Skin of body (tissue), 2 donors: ENCODE results near the gene LRRC8A. TPM values are rescaled to one million over a fixed set of nuclear protein-coding genes. Genes with fewer than 3 reads are reported as not detected.
"Not testable (repeated sequence)": the region's sequence is repeated elsewhere in the genome, so short reads cannot be mapped to it uniquely, and the experiment has no call there.

Experiments
- DNase-seq: peaks from one replicate; lab custom pipeline; 2025; lab: John Stamatoyannopoulos, UW
- total RNA-seq: library from RNA; depleted of rRNA; stranded (reverse); fragments of >200 nt; gene quantifications from one replicate; pipeline ENCODE4 v1.2.3, GENCODE V29; 2014

LRRC8A gene
- total RNA-seq, 1 donor from 2014 or later = 27.5 TPM

DNA sequence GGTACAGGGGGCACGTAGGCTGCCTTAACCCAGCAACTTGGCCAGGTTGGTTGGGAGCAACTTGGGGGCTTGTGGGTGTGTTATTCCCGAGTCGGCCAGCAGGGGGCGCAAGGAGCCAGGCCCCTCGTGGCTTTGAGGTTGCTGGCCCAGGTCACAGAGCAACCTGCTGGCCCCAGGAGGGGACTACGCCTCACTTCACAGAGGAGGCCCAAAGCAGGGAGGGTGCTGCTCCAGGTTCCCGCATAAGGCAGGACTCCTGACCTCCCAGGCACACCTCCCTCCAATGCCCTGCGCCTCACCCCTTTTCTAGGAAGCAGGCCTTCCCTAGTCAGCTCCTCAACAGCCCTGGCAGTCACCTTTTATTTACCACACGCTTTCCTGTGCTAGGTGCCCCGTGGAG lies 18.3 kb upstream of the LRRC8A start:
- DNase-seq = no peak

DNA sequence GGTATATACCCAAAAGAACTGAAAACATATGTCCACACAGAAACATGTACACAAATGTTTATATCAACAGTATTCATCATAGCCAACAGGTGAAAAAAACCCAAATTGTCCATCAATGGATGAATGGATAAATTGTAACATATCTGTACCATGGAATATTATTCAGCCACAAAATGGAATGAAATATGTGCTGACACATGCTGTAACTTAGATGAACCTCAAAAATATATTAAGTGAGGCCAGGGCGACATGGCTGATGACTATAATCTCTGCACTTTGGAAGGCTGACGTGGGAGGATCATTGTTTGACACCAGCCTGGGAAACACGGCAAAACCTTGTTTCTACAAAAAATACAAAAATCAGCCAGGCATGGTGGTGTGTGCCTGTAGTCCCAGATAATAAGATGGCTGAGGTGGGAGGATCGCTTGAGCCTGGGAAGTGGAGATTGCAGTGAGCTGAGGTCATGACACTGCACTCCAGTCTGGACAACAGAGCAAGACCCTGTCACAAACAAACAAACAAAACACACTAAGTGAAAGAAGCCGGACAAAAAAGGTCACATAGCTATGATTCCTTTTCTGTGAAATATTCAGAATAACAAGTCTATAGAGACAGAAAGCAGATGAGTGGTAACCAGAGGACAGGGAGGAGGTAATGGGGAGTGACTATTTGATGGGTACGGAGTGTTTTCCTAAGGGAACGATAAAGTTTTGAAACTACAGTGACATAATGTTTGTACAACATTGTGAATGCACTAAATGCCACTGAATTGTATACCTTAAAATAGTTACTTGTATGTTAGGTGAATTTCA lies 11.6 kb upstream of the LRRC8A start:
- no peak for DNase-seq

DNA sequence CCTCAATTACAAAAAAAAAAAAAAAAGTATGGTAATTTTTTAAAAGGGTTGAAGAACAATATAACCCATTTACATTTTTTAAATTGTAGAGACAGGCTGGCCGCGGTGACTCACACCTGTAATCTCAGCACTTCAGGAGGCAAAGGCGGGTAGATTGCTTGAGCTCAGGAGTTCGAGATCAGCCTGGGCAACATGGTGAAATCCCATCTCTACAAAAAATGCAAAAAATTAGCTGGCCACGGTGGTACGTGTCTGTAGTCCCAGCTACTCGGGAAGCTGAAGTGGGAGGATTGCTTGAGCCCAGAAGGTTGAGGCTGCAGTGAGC lies 11.0 kb upstream of the LRRC8A start:
- DNase-seq = not testable (repeated sequence)

DNA sequence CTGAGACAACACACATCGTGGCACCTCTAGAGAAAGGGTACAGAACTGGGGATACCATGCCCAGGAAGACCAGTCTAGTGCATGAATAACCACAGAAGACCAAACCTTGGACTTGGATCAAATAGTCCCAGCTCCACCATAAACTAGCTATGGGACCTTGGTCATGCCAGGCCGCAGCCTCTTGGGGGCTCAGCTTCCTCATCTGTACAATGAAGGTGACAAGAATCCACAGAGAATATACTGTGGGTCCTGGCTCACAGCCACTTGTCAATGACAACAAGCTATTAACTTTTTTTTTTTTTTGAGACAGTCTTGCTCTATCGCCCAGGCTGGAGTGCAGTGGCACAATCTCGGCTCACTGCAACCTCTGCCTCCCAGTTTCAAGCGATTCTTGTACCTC lies 4.1 kb upstream of the LRRC8A start:
- DNase-seq = no peak

DNA sequence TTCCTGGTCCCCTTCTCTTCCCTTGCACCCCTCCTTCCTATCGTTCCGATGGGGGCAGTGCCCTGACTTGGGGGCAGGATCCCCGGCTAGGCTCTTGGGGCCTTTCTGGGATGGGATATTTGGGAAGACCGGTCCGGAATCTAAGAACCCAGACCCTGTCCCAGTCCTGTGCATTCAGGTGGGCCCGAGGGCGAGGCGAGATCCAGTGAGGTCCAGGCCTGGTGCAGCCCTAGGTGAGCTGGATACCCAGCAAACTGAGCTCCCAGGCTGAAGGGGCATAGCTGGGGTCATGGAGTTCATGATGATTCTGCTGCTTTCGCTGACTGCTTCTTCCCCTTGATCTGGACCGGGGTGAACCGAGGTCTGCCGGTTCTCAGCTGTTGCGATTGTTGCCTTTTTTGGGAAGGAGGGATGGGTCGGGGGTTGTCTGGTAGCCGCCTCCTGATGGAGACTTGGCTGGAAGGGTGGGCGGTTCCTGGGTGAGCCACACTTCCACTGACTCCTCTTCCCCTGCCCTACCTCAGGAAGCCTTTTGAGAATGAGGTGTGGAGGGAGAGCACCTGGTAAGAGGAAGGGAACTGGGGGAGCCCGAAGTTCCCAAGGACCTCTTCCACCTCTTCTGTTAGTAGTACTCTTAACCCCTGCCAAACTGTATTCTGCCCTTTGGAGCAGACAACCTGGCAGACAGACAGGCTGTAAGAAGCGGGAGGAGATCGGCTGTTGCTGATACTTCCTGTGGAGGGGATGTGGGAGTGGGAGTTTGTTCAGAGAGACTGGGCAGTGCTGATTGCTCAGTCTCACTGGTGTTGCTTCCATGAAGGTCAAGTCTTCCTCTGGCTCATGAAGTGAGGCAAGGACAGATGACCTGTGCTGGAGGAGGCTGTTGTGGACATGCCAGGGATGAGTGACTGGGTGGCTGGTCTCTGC lies 1.0 kb downstream of the LRRC8A start:
- DNase-seq = no peak

DNA sequence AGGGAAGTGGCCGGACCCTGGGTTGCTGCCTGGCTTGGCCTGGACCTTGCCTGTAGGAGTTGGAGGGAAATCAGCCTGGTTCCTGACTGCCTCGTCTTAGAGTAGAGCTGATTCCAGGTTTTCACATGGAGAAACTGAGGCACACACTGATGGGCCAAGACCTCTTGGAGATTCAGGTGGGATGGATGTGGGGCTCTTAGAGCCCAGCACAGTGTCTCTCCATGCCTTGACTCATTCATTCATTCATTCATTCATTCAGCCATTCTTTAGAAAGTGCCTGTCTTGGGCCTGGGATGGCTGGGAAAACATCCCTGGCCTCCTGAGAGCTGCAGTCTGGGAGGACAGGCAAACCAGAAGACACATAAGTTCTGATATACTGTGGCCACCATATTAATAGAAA lies 2.2 kb downstream of the LRRC8A start:
- no peak for DNase-seq

DNA sequence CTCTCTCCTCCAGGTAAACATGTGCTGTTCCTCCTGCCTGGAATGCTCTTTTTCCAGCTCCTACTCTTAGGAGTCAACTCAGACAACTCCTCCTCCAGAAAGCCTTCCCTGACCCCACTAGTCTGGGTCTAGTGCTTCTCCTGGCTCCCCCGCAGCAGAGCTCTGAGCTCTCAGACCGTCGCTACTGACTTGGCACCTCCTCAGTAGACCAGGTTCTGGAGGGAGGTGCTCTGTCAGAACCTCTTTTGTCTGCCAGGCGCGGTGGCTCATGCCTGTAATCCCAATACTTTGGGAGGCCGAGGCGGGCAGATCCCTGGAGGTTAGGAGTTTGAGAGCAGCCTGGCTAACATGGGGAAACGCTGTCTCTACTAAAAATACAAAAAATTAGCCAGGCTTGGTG lies 3.4 kb downstream of the LRRC8A start:
- DNase-seq = no peak

DNA sequence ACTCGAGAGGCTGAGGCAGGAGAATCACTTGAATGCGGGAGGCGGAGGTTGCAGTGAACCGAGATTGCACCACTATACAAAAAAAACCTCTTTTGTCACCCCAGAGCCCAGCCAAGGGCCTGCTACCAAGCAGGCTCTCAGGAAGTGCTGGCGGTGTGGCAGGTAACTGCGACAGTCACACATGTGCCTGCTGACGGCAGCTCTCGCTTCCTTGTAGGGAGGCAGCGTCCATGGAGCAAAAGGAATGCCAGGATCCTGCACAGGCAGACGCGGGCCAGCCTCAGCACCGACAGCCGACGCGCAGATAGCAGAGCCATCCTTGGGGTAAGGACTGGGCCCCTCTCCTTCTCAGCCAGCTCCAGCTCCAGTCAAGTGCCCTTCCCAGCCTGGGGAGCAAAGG lies 3.9 kb downstream of the LRRC8A start:
- DNase-seq = no peak

DNA sequence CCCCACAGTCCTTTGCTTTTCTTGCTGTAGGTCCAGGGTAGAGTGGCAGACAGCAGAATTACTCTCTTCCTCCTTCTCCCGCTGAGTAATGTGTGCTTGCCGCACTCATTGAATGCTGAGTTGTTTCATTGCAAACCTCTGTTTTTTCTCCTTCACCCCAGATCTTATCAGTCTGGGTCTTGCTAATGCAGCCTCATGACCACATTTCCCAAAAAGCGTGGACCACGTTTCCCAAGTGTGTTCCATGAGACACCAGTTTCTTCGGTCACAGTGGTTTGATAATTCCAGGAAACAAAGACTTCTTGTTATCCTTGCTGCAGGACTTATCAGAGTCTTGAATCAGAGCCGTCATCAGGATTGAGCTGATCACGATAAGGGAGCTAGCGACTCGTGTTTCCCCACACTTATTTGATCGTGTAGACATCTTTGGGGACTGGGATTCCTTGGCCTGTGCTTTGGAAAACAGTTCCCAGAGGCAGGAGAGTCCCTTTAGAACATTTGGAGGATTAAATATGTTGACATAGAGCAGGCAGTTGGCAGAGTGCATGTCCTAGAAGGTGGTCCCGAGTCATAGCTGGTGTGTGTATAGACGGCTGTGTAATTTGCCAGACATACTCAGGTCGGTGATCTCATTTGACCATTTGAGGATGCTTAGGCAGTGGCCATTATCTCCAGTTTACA lies 4.4 kb downstream of the LRRC8A start:
- DNase-seq = no peak

DNA sequence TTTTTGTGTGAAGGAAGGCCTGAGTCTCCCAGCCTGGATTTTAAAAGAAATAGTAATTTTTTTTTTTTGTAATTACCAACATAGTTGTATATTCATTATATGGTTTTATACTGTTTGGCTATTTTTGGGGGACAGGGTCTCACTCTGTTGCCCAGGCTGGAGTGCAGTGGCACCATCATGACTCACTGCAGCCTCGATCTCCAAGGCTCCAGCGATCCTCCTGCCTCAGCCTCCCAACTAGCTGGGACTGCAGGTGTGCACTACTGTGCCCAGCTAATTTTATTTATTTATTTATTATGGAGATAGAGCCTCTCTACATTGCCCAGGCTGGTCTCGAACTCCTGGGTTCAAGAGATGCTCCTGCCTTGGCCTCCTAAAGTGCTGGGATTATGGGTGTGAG lies 5.1 kb downstream of the LRRC8A start:
- no peak for DNase-seq

DNA sequence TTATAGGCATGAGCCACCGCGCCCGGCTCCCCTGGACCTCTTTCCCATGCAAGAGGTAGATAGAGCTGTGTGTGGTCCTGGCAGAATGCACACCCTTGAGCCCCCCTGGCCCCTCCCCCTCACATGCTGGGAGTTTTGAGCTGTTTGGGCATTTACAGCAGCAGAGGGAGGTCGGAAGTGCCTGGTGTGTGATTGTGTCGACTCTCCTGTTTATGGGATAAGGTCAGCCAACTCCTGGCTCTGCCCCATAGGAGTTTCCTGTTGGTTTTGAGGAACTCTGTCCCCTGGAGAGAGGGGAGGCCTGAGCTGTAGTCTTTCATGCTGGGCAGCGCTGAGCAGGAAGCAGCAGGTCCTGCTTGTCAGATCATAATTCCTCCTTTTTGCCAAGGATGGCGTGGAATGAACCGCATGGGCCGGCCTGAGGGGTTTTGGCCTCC lies 6.0 kb downstream of the LRRC8A start:
- no peak for DNase-seq

DNA sequence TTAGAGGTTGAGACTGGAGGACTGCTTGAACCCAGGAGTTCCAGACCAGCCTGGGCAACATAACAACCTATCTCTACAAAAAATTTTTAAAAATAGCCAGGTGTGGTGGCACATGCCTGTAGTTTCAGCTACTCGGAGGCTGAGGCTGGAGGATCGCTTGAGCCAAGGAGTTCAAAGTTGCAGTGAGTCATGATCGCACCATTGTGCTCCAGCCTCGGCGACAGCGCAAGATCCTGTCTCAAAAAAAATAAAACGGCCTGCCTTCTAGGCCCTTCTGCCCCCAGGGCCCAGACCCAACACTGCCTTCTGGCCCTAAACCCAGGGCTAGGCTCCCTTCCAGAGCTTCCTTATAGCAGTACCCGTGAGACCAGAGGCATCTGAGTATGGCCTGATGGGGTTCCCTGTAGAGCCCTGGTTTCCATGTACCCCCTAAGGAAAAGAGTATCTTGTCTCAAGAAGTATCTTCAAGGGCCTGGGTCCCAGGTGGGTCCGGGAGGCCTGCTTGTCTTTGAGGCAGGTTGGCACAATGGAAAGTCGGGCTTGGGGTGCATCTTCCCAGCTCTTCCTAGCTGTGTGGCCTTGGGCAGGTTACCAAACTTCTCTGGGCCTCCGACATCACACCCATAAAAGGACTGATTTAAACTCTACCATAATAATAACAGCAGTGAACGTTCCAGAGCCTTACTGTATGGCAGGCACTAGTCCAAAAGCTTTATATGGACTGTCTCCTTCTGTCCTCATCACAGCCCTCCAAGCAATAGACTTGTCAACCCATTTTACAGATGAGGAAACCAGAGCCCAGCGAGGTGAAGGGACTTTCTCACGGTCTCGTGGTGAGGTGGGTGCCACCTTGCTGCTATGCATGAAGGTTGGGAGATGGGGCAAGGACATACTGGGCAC lies 9.6 kb downstream of the LRRC8A start:
- DNase-seq = no peak

DNA sequence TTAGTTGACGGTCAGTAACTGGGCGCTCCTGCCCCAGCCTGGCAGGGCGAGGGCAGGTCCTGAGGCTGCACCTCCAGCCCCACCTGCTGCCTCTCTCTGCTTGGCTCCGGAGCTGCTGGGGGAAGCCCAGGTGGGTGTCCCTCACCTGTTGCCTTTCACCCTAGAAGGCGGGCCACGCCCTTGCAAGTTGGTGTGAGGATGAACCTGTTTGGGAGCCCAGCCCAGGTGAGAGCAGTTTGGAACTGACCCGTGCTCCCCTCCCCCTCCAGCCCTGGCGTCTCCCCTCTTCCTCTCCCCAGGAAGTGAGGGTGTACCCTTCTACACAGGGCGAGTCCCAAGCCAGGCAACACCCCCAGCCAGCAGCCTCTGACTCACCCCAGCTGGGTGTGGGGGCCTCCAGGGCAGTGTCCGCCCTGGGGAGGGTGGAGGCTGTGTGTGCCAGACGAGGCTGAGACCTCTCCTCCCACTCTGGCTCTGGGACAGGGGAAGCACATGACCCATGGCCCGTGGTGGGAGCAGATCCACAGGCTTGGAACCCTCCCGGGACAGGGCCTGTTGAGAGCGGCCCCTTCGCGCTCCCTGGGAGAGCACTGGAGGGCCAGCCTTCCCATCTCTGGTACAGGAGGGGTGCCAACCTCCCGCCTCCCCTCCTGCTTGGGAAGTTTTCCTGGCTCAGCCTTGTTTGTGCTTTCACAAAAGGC lies 10.4 kb downstream of the LRRC8A start:
- DNase-seq = peak; percentile 35

DNA sequence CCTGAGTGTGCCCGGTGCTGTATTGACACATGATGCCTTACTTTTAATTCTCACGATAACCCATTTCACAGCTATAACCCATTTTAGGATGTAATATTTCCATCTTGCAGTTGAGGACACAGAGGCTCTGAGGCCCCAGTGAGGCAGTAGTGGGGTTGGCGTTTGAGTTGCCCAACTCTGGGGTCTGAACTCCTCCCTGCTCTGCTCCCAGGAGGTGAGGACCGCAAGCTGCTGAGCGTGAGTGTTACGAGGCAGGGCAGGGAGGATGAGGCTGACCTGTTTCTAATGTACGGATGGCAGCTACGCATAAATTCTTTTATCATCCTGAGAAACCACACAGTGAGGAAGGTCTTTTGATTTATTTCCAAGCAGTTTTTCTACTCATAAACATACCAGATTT lies 11.4 kb downstream of the LRRC8A start:
- DNase-seq = no peak

DNA sequence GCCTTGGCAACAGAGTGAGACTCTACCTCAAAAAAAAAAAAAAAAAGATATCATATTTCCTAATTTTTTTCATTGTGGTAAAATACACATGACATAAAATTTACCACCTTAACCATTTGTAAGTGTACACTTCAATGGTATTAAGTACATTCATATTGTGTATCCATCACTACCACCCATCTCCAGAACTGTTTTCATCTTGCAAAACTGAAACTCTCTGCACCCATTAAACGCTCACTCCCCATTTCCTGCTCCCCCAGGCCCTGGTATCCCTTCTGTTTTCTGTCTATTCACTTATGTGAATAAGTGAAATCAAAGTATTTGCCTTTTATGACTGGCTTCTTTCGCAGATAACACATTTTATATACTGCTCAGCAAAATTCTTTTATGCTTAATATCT lies 12.8 kb downstream of the LRRC8A start:
- no peak for DNase-seq

DNA sequence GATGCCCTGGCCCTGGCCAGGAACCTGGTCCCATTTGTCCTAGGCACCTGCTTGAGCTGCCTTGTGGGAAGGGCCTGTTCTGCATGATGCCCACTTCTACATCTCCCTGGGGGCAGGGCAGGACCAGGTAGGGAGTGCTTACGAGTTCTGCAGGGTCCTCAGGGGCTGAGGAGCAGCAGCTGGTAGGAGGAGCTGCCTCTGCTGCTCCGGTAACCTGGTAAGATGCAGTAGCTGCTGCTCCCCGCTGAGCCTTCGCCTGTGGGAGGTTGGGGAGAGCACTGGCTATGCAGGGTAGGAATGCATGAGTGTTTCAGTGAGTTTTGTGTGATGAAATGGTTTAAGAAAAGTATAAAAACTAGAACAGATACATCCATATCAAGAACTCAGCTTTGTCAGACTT lies 13.6 kb downstream of the LRRC8A start:
- no peak for DNase-seq

DNA sequence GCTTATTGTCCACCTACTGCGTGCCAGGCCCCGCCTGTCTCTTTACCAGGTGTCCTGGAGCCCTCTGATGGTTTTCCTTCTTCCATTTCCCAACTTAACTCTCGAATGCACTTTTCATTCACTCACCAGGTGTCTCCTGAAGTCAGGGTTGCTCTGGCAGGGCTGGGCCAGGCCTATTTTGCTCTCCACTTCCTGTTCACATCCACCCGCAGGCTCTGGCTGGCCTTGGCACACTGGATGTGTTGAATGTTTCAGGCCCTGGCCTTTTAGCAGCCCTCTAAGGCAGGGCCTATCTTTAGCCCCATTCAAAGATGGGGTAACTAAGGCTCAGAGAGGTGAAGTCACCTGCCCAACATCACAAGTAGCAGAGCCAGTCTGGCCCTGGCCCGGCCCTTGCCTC lies 16.4 kb downstream of the LRRC8A start:
- no peak for DNase-seq

DNA sequence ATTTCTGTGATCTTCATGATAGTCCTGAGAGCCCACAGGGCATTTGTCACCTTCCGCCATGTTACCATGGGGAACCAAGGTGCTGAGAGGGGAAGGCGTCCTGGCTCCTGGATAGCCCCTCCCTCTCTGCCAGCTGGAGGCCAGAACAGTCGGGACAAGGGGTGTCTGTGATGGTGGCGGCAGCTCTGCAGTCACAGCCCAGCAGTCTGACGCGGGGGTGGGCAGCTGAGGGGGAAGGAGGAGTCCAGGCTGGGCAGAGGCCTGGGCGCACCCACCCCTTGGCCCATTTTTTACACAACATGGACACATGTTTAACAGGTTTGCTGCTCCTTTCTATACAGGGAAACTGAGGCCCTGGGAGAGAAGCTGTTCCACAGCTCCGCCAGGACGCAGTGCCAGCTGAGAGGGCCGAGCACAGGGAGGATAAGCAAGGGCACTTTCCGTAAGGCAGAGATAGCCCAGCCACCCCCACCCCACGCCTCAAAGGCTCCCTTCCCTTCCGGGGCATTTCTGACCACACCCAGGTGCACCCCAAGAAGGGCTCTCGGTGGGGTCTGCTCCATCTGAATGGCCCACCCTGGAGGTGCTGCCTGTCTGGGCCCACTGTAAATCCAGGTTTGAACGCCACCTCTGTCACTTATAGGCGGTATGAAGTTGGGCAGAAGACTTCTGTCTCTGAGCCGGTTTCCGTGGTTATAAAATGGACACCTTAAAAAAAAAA lies 17.1 kb downstream of the LRRC8A start:
- DNase-seq = no peak

DNA sequence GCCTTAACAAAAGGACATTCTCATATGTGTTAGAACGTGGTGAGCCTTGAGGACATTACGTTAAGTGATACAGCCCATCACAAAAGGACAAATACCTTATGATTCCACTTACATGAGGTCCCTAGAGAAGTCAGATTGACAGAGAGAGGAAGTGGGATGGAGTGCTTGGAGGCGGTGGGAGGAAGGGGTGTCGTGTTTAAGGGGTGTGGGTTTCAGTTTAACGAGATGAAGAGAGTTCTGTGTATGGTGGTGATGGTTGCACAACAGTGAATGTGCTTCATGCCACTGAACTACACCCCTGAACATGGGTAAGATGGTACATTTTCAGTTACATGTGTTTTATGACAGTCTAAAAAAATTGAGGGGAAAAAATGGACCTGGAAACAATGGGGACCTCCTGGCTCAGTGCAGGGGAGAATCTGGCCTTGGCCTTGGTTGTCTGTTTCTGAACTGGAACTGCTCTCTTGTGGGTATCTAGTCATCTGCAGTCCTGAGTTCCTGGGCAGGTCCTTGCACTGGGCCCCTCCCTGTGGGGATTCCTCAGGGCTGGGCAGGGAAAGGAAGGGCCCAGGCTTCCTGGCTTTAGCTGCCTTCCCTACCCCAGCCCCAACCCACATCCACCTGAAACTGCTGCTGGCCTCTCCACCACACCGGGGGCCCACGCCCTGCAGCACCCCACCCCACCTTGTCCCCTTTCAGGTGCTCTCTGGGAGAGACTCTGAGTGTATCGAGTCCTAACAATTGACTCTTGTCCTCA lies 17.8 kb downstream of the LRRC8A start:
- no peak for DNase-seq
